Liver (tissue), 9 donors: ENCODE results near the gene CT55. TPM values are rescaled to one million over a fixed set of nuclear protein-coding genes. Genes with fewer than 3 reads are reported as not detected.
"Not testable (repeated sequence)": the region's sequence is repeated elsewhere in the genome, so short reads cannot be mapped to it uniquely, and the experiment has no call there.

Source experiments
- DNase-seq: peaks from one replicate; pipeline ENCODE4 v3.0.0-alpha.2; 2017; ENCODE audit warnings: low spot score
- H3K27ac ChIP-seq, 2 donors: one replicate each; pipeline ENCODE4 v1.7.0; 2013; ENCODE audit warnings: inconsistent platforms in 2 of 2, low read length in 2 of 2, control low read depth in 1 of 2, low read depth in 1 of 2, mild to moderate bottlenecking in 1 of 2
- H3K27me3 ChIP-seq, 4 donors: one replicate each; pipeline versions ENCODE4 v1.6.1 to v1.7.0; 2013; ENCODE audit warnings: low read length in 3 of 4, inconsistent platforms in 1 of 4, mild to moderate bottlenecking in 1 of 4, moderate library complexity in 1 of 4; ENCODE audit not compliant: control insufficient read depth in 4 of 4, insufficient read depth in 4 of 4
- H3K36me3 ChIP-seq, 4 donors: one replicate each; pipeline versions ENCODE4 v1.6.1 to v1.7.0; 2013; ENCODE audit warnings: low read length in 3 of 4, mild to moderate bottlenecking in 3 of 4, low read depth in 1 of 4, moderate library complexity in 1 of 4; ENCODE audit not compliant: control insufficient read depth in 4 of 4, insufficient read depth in 3 of 4
- H3K4me1 ChIP-seq, 4 donors: one replicate each; pipeline versions ENCODE4 v1.6.1 to v1.7.0; 2013; ENCODE audit warnings: low read length in 3 of 4, mild to moderate bottlenecking in 3 of 4, moderate library complexity in 1 of 4; ENCODE audit not compliant: control insufficient read depth in 4 of 4, insufficient read depth in 4 of 4
- H3K4me3 ChIP-seq, 3 donors: one replicate each; pipeline versions ENCODE4 v1.6.1 to v1.7.0; 2013; ENCODE audit warnings: low read length in 3 of 3, control low read depth in 1 of 3, low read depth in 1 of 3, mild to moderate bottlenecking in 1 of 3
- H3K9ac ChIP-seq, 2 donors: one replicate each; pipeline ENCODE4 v1.7.0; 2013; ENCODE audit warnings: low read length in 2 of 2, mild to moderate bottlenecking in 2 of 2, moderate library complexity in 2 of 2, control low read depth in 1 of 2, low read depth in 1 of 2
- H3K9me3 ChIP-seq, 4 donors: one replicate each; pipeline versions ENCODE4 v1.6.1 to v1.7.0; 2013; ENCODE audit warnings: low read length in 3 of 4; ENCODE audit not compliant: control insufficient read depth in 4 of 4
- EGR1 ChIP-seq, 2 donors: IDR thresholded peaks; 2 replicates each; pipeline ENCODE4 v1.6.1; 2016 to 2018; ENCODE audit warnings: antibody characterized with exemption in 2 of 2, low read depth in 2 of 2
- FOXA1 ChIP-seq: IDR thresholded peaks from 2 replicates; pipeline ENCODE4 v1.6.1; 2016; ENCODE audit warnings: antibody characterized with exemption
- GABPA ChIP-seq, 2 donors: IDR thresholded peaks in 1 of 2; conservative IDR thresholded peaks in 1 of 2; 2 replicates each; pipeline ENCODE4 v1.6.1; 2016; ENCODE audit warnings: antibody characterized with exemption in 2 of 2, mild to moderate bottlenecking in 1 of 2, moderate library complexity in 1 of 2
- HNF4A ChIP-seq, 2 donors: conservative IDR thresholded peaks; 2 replicates each; pipeline ENCODE4 v1.6.1; 2016; ENCODE audit warnings: antibody characterized with exemption in 2 of 2, mild to moderate bottlenecking in 2 of 2
- HNF4G ChIP-seq: IDR thresholded peaks from 2 replicates; pipeline ENCODE4 v1.6.1; 2016; ENCODE audit warnings: antibody characterized with exemption
- RAD21 ChIP-seq, 2 donors: IDR thresholded peaks; 2 replicates each; pipeline ENCODE4 v1.6.1; 2016; ENCODE audit warnings: antibody characterized with exemption in 2 of 2, mild to moderate bottlenecking in 2 of 2
- RXRA ChIP-seq, 2 donors: IDR thresholded peaks; 2 replicates each; pipeline ENCODE4 v1.6.1; 2017 to 2018; ENCODE audit warnings: antibody characterized with exemption in 2 of 2, mild to moderate bottlenecking in 1 of 2
- SP1 ChIP-seq: IDR thresholded peaks from 2 replicates; pipeline ENCODE4 v1.6.1; 2018; ENCODE audit warnings: antibody characterized with exemption, mild to moderate bottlenecking
- WGBS: extraction: QIAGEN DNeasy Blood & Tissue Kit; methylation state at CpG from one replicate; pipeline ENCODE4 v1.1.7; 2013; 5-methylcytosine and 5-hydroxymethylcytosine counted together
- polyA plus RNA-seq, 2 donors: library from polyadenylated mRNA; stranded (reverse) in 1 of 2; unstranded in 1 of 2; fragments of 200-250 nt in 1 of 2; fragments of >200 nt in 1 of 2; fragmentation: Nextera tagmentation in 1 of 2; extraction: Ambion mirVana in 1 of 2; gene quantifications; one replicate each; pipeline versions ENCODE4 v1.2.1 to v1.2.3, GENCODE V29; 2013 to 2015
- total RNA-seq, 2 donors: library from RNA; depleted of rRNA; stranded (reverse); fragments of >200 nt; gene quantifications; one replicate each; pipeline ENCODE4 v1.2.3, GENCODE V29; 2014
- TF ChIP-seq, protein P1 (sequence below): IDR thresholded peaks from 2 replicates; pipeline ENCODE4 v1.6.1; 2016; ENCODE audit warnings: antibody characterized with exemption, mild to moderate bottlenecking
- TF ChIP-seq, protein P2 (sequence below): IDR thresholded peaks from 2 replicates; pipeline ENCODE4 v1.6.1; 2016; ENCODE audit warnings: antibody characterized with exemption
- TF ChIP-seq, protein P3 (sequence below): IDR thresholded peaks from 2 replicates; pipeline ENCODE4 v1.6.1; 2016; ENCODE audit warnings: antibody characterized with exemption
- donor health status: healthy.
- donor health status: healthy.
- donor health status: healthy.
- donor health status: healthy.
- donor health status: healthy.

The CT55 gene
- total and polyA plus RNA-seq, 4 donors = not detected

- Histone ChIP-seq H3K36me3 (no peaks in the 10 kb centered on the region), H3K27ac (no peak overlapping the region), H3K4me3 (no peak overlapping the region), H3K4me1 (no peaks in the 10 kb centered on the region), H3K27me3 (no peaks in the 10 kb centered on the region), H3K9me3 (peaks cover 0 to 2% (median 0%) of the 10 kb centered on the region in 4 donors), H3K9ac (no peak overlapping the region)
- no peak for TF ChIP-seq HNF4G
- no peak for TF ChIP-seq EGR1 (IDR thresholded peaks at IDR 0.05; ENCODE audit: low read depth in 2 of 2)
- TF ChIP-seq SP1 = no peak
- no peak for TF ChIP-seq FOXA1
- no peak for TF ChIP-seq RXRA (IDR thresholded peaks at IDR 0.05)
- TF ChIP-seq, protein P1, sequence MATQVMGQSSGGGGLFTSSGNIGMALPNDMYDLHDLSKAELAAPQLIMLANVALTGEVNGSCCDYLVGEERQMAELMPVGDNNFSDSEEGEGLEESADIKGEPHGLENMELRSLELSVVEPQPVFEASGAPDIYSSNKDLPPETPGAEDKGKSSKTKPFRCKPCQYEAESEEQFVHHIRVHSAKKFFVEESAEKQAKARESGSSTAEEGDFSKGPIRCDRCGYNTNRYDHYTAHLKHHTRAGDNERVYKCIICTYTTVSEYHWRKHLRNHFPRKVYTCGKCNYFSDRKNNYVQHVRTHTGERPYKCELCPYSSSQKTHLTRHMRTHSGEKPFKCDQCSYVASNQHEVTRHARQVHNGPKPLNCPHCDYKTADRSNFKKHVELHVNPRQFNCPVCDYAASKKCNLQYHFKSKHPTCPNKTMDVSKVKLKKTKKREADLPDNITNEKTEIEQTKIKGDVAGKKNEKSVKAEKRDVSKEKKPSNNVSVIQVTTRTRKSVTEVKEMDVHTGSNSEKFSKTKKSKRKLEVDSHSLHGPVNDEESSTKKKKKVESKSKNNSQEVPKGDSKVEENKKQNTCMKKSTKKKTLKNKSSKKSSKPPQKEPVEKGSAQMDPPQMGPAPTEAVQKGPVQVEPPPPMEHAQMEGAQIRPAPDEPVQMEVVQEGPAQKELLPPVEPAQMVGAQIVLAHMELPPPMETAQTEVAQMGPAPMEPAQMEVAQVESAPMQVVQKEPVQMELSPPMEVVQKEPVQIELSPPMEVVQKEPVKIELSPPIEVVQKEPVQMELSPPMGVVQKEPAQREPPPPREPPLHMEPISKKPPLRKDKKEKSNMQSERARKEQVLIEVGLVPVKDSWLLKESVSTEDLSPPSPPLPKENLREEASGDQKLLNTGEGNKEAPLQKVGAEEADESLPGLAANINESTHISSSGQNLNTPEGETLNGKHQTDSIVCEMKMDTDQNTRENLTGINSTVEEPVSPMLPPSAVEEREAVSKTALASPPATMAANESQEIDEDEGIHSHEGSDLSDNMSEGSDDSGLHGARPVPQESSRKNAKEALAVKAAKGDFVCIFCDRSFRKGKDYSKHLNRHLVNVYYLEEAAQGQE = no peak
- TF ChIP-seq, protein P2, sequence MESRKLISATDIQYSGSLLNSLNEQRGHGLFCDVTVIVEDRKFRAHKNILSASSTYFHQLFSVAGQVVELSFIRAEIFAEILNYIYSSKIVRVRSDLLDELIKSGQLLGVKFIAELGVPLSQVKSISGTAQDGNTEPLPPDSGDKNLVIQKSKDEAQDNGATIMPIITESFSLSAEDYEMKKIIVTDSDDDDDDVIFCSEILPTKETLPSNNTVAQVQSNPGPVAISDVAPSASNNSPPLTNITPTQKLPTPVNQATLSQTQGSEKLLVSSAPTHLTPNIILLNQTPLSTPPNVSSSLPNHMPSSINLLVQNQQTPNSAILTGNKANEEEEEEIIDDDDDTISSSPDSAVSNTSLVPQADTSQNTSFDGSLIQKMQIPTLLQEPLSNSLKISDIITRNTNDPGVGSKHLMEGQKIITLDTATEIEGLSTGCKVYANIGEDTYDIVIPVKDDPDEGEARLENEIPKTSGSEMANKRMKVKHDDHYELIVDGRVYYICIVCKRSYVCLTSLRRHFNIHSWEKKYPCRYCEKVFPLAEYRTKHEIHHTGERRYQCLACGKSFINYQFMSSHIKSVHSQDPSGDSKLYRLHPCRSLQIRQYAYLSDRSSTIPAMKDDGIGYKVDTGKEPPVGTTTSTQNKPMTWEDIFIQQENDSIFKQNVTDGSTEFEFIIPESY = no peak
- no peak for TF ChIP-seq GABPA (IDR thresholded peaks at IDR 0.05 in 1 of 2, conservative IDR thresholded peaks at IDR 0.05 in 1 of 2)
- TF ChIP-seq HNF4A (conservative IDR thresholded peaks at IDR 0.05) = no peak
- no peak for TF ChIP-seq RAD21 (IDR thresholded peaks at IDR 0.05)
- TF ChIP-seq, protein P3, sequence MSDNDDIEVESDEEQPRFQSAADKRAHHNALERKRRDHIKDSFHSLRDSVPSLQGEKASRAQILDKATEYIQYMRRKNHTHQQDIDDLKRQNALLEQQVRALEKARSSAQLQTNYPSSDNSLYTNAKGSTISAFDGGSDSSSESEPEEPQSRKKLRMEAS = no peak
- DNase-seq = no peak
- WGBS = 58% methylated on average over 3 of the region's 3 CpGs
Measured at GRCh38 chrX:135168486-135168885, 2.7 kb downstream of the CT55 start.

DNA sequence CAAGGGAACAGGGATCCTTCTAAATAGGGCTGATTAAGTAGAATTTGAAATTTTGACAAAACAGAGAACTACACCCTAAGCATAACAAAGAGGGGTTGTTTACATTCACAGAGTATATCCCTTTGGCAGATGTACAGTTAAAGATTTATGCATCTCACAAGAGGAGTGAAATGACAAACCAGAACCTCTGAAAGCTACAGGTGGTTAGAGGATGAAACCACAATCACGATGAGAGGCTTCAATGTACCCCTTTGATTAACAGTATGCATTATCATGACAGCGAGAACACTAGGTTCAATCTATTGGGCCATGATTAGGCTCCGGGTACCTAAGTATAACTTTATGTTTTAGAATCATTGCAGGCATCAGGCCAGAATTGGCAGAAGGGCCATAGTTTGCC lies 16.5 kb downstream of the CT55 start:
- WGBS = no CpG with 5 or more reads among the region's 3 CpGs
- not testable (repeated sequence) for H3K9me3 ChIP-seq, H3K27ac ChIP-seq

GRCh38 chrX:135126145-135126544 lies 45.1 kb downstream of the CT55 start:
- H3K27me3 ChIP-seq, H3K4me3 ChIP-seq: not testable (repeated sequence)
- no CpG with 5 or more reads among the region's 6 CpGs for WGBS

More for the DNA sequence above, 16.5 kb downstream of the CT55 start:
- not testable (repeated sequence) for H3K36me3 ChIP-seq, H3K4me3 ChIP-seq, H3K4me1 ChIP-seq, DNase-seq, H3K27me3 ChIP-seq, H3K9ac ChIP-seq

GRCh38 chrX:135120056-135120576 lies 51.1 kb downstream of the CT55 start, which contains the start of gene ETDB:
Gene ETDB (minus strand): TSS chrX:135120526. CDS start chrX:135119261, 1,265 bp downstream.
- H3K9ac ChIP-seq, H3K9me3 ChIP-seq, DNase-seq, H3K36me3 ChIP-seq, H3K27ac ChIP-seq, H3K4me3 ChIP-seq, H3K27me3 ChIP-seq, H3K4me1 ChIP-seq: not testable (repeated sequence)
- no CpG with 5 or more reads among the region's 1 CpG for WGBS

More at GRCh38 chrX:135126145-135126544, 45.1 kb downstream of the CT55 start:
- not testable (repeated sequence) for H3K36me3 ChIP-seq, H3K9ac ChIP-seq, H3K27ac ChIP-seq, H3K9me3 ChIP-seq, DNase-seq, H3K4me1 ChIP-seq

DNA sequence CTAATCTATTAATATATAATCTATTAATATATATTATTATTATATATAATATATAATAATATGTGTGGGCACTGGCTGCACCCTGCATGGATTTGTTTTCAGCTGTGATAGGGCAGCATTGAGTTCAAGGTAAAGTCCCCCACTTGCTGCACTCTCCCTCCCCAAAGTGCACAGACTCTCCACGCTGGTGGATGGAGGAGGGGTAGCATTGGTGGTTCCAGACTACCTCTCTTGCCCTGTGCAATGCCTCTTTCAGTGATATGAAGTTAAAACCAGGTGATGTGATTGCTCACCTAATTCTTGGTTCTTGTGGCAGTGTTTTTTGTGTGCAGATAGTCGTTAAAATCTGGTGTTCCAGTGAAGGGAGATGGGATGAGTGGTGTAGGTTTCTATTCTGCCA lies 55.1 kb downstream of the CT55 start:
- not testable (repeated sequence) for H3K27me3 ChIP-seq, H3K27ac ChIP-seq, H3K4me1 ChIP-seq, H3K36me3 ChIP-seq, H3K9me3 ChIP-seq, DNase-seq, H3K4me3 ChIP-seq, H3K9ac ChIP-seq
- no CpG with 5 or more reads among the region's 2 CpGs for WGBS
